NCI-H1105 treated with DMSO at 0.1 percent for 48 hours (cell line): ENCODE results near the gene EGF.
"Not testable (repeated sequence)": the region's sequence is repeated elsewhere in the genome, so short reads cannot be mapped to it uniquely, and the experiment has no call there.

Experiments
- DNase-seq: peaks from one replicate; lab custom pipeline; 2025; lab: John Stamatoyannopoulos, UW

Gene EGF

GRCh38 chr4:109915385-109916026 is 2.8 kb downstream of the EGF start:
- no peak for DNase-seq

- DNase-seq, result no peak
Measured at GRCh38 chr4:109916027-109916409, 3.3 kb downstream of the EGF start.

- DNase-seq, result no peak
Measured at GRCh38 chr4:109921384-109921808, 8.7 kb downstream of the EGF start.

GRCh38 chr4:109925396-109925795 is 12.7 kb downstream of the EGF start:
- DNase-seq, result no peak

GRCh38 chr4:109928327-109929045 is 15.8 kb downstream of the EGF start:
- no peak for DNase-seq

GRCh38 chr4:109930464-109930863 is 17.8 kb downstream of the EGF start:
- no peak for DNase-seq

GRCh38 chr4:109930872-109931271 is 18.2 kb downstream of the EGF start:
- no peak for DNase-seq

- no peak for DNase-seq
Measured at GRCh38 chr4:109931318-109931717, 18.6 kb downstream of the EGF start.

GRCh38 chr4:109937352-109937751 is 24.7 kb downstream of the EGF start:
- DNase-seq, result not testable (repeated sequence)

- DNase-seq, result no peak
Measured at GRCh38 chr4:109939190-109939589, 26.5 kb downstream of the EGF start.

- no peak for DNase-seq
Measured at GRCh38 chr4:109942292-109942926, 29.7 kb downstream of the EGF start.

- no peak for DNase-seq
Measured at GRCh38 chr4:109943745-109944144, 31.1 kb downstream of the EGF start.

GRCh38 chr4:109944591-109944990 is 31.9 kb downstream of the EGF start:
- DNase-seq, result no peak

- no peak for DNase-seq
Measured at GRCh38 chr4:109945056-109945455, 32.4 kb downstream of the EGF start.

GRCh38 chr4:109946120-109946519 is 33.4 kb downstream of the EGF start:
- DNase-seq, result no peak

- no peak for DNase-seq
Measured at GRCh38 chr4:109947457-109947856, 34.8 kb downstream of the EGF start.

GRCh38 chr4:109947918-109948317 is 35.2 kb downstream of the EGF start:
- DNase-seq, result no peak

- DNase-seq, result not testable (repeated sequence)
Measured at GRCh38 chr4:109949099-109949718, 36.5 kb downstream of the EGF start.

- no peak for DNase-seq
Measured at GRCh38 chr4:109952612-109953011, 39.9 kb downstream of the EGF start.

GRCh38 chr4:109953556-109953955 is 40.9 kb downstream of the EGF start:
- no peak for DNase-seq

- no peak for DNase-seq
Measured at GRCh38 chr4:109955146-109955545, 42.5 kb downstream of the EGF start.

GRCh38 chr4:109957227-109957626 is 44.5 kb downstream of the EGF start:
- no peak for DNase-seq

GRCh38 chr4:109959195-109959594 is 46.5 kb downstream of the EGF start:
- no peak for DNase-seq
